ENCODE measurements around the gene STK17B. TPM values are rescaled to one million over a fixed set of nuclear protein-coding genes. Genes with fewer than 3 reads are reported as not detected.

STK17B gene
- total and polyA plus RNA-seq, 9 of the 15 experiments (the other 6 are each of a cell fraction or from before 2014, with no cell fraction given), result 2.3 to 17.7 (median 8.5) TPM

GRCh38 chr2:196171248-196171871 lies at the start of gene STK17B (continued):
- TF ChIP-seq NR2C1 (IDR thresholded peaks at IDR 0.05) (peak; percentile 24; the same call in 1 of the 2 replicates), NR2C1 (tag; IDR thresholded peaks at IDR 0.05) (no peak), TAF9B (IDR thresholded peaks at IDR 0.05; ENCODE audit: partially characterized antibody) (peak; percentile 86), BMI1 (IDR thresholded peaks at IDR 0.05; ENCODE audit: low read length) (no peak), ZFP36 (IDR thresholded peaks at IDR 0.05; ENCODE audit: low read depth, low read length, partially characterized antibody) (no peak), KLF13 (tag; IDR thresholded peaks at IDR 0.05; ENCODE audit: borderline replicate concordance, low read depth) (no peak), ETS2 (tag; IDR thresholded peaks at IDR 0.05; ENCODE audit: borderline replicate concordance, poor library complexity, severe bottlenecking) (no peak), CTBP1 (IDR thresholded peaks at IDR 0.05; ENCODE audit: borderline replicate concordance) (peak; percentile 43; the same call in 1 of the 2 replicates), CLOCK (CRISPR knock-in tag; IDR thresholded peaks at IDR 0.05; ENCODE audit: borderline replicate concordance) (no peak), ADNP (tag; IDR thresholded peaks at IDR 0.05) (no peak), SP1 (CRISPR knock-in tag; IDR thresholded peaks at IDR 0.05) (0 out of 2 replicates have a peak, but pooled peaks have one; percentile 6), WHSC1 (IDR thresholded peaks at IDR 0.05; ENCODE audit: low read length) (no peak), KLF1 (tag; IDR thresholded peaks at IDR 0.05) (no peak), CBFA2T2 (conservative IDR thresholded peaks at IDR 0.05) (peak; percentile 73), ZBTB17 (CRISPR knock-in tag; IDR thresholded peaks at IDR 0.05) (no peak), ZNF175 (CRISPR knock-in tag; IDR thresholded peaks at IDR 0.05; ENCODE audit: low read depth) (no peak), CEBPB (tag; IDR thresholded peaks at IDR 0.05) (no peak), LEF1 (IDR thresholded peaks at IDR 0.05) (no peak), FOXA3 (CRISPR knock-in tag; conservative IDR thresholded peaks at IDR 0.05 in 1 of 2, IDR thresholded peaks at IDR 0.05 in 1 of 2) (no peak), CHCHD3 (CRISPR knock-in tag; IDR thresholded peaks at IDR 0.05) (no peak), RBM34 (IDR thresholded peaks at IDR 0.05; ENCODE audit: borderline replicate concordance, insufficient read depth, low read length) (no peak), SIN3A (IDR thresholded peaks at IDR 0.05; ENCODE audit: borderline replicate concordance in 2 of 2, control insufficient read depth in 1 of 2, low read depth in 2 of 2, low read length in 2 of 2) (0 out of 4 replicates have a peak, but pooled peaks of 1 of the 2 experiments have one; percentile 36), TEAD2 (tag; IDR thresholded peaks at IDR 0.05) (no peak), MYNN (IDR thresholded peaks at IDR 0.05) (no peak), MYNN (CRISPR knock-in tag; IDR thresholded peaks at IDR 0.05) (no peak), U2AF1 (optimal IDR thresholded peaks at IDR 0.05; ENCODE audit: low read depth, low read length) (no peak), SMARCA5 (IDR thresholded peaks at IDR 0.05) (no peak), TSC22D4 (tag; IDR thresholded peaks at IDR 0.05) (no peak), HMG20A (CRISPR knock-in tag; conservative IDR thresholded peaks at IDR 0.05) (no peak), HCFC1 (IDR thresholded peaks at IDR 0.05; ENCODE audit: low read depth, low read length) (no peak)
